ENCODE measurements around the gene RXRA. TPM values are rescaled to one million over a fixed set of nuclear protein-coding genes. Genes with fewer than 3 reads are reported as not detected.

RXRA gene
- total RNA-seq, 1 donor from 2014 or later: 49.4 TPM

DNA sequence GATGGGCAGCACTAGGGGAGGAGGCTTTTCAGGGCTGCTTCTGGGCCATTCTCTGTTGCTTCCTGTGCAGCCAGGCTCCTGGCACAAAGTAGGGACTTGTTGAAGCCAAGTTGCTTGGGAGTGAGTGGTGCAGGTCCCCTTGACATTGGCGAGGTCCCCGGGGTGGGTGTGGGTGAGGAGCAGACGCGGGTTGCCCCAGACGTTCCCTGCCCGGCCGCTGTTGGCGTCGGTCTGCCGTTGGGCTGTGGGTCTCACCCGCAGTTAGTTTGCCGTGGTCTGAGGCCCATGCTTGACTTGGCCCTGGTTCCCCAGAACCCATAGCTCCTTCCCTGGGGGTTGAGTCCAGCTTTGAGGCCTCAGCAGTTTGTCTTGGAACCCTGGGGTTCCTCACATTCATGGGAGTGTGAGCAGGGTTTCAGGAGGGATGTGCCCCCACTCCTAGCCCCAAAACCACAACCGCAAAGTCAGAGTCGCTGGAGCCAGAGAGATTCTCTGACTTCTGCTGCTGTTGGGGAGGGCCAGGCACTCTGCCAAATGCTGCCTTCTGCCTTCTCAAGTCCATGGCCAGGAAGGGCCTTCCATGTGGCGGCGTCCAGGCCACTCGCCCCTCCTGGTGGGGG, 77.5 kb downstream of the RXRA start:
- H3K4me3 ChIP-seq: peak overlapping the region in 1 of 2 donors; percentile 16
- intact Hi-C loops (cut with DNase I): no loop called here
- H3K36me3 ChIP-seq: no peaks in the 10 kb centered on the region
- no peaks in the 10 kb centered on the region for H3K27me3 ChIP-seq
- H3K9me3 ChIP-seq: no peaks in the 10 kb centered on the region
- DNase-seq (ENCODE audit: extremely low spot score in 2 of 2): no peak
- TF ChIP-seq CTCF (IDR thresholded peaks at IDR 0.05): no peak
- TF ChIP-seq POLR2A (IDR thresholded peaks at IDR 0.05): no peak
- peak in 1 of 2 donors; percentile 29 for TF ChIP-seq POLR2AphosphoS5 (IDR thresholded peaks at IDR 0.05; ENCODE audit: insufficient read depth in 1 of 2, low read depth in 1 of 2)
- peak overlapping the region; percentile 77 for H3K27ac ChIP-seq
- H3K4me1 ChIP-seq: peaks cover 82% of the 10 kb centered on the region

GRCh38 chr9:134404376-134405358, 78.4 kb downstream of the RXRA start:
- intact Hi-C loops (cut with DNase I): no loop called here
- TF ChIP-seq CTCF (IDR thresholded peaks at IDR 0.05): no peak
- no peaks in the 10 kb centered on the region for H3K9me3 ChIP-seq
- peak overlapping the region; percentile 77 for H3K27ac ChIP-seq
- peaks cover 0 to 5% of the 10 kb centered on the region in 2 donors for H3K36me3 ChIP-seq
- no peaks in the 10 kb centered on the region for H3K27me3 ChIP-seq
- peaks cover 91% of the 10 kb centered on the region for H3K4me1 ChIP-seq
- DNase-seq (ENCODE audit: extremely low spot score in 2 of 2): no peak
- H3K4me3 ChIP-seq: no peak overlapping the region

DNA sequence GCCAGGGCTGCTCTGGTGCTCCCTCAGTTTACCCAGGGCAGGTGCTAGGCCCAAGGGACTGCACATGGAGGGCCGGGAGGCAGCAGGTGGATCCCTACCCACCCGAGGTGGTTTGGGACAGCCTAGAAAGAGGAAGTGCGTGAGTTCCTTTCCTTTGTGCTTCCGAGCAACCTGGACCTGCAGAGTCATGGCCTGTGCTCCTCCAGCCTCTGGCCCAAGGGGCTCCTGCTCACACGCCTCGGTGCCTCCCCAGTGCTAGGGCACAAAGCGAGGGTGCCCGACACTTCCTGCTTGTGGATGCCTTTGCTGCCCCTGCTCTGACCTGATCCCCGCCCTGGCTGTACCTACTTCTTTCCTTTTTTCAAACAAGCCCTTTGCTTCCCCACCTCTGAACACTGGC, 79.3 kb downstream of the RXRA start:
- no peaks in the 10 kb centered on the region for H3K9me3 ChIP-seq
- no peaks in the 10 kb centered on the region for H3K27me3 ChIP-seq
- no peak for TF ChIP-seq POLR2AphosphoS5 (IDR thresholded peaks at IDR 0.05; ENCODE audit: insufficient read depth in 1 of 2, low read depth in 1 of 2)
- TF ChIP-seq CTCF (IDR thresholded peaks at IDR 0.05): no peak
- no peak for TF ChIP-seq POLR2A (IDR thresholded peaks at IDR 0.05)
- H3K36me3 ChIP-seq: peaks cover 0 to 6% of the 10 kb centered on the region in 2 donors
- no peak for DNase-seq (ENCODE audit: extremely low spot score in 2 of 2)
- peak overlapping the region; percentile 77 for H3K27ac ChIP-seq
- H3K4me1 ChIP-seq: peaks cover 100% of the 10 kb centered on the region
- intact Hi-C loops (cut with DNase I): no loop called here
- H3K4me3 ChIP-seq: no peak overlapping the region

- H3K36me3 ChIP-seq: peaks cover 0 to 6% of the 10 kb centered on the region in 2 donors
- no peak for DNase-seq (ENCODE audit: extremely low spot score in 2 of 2)
- H3K27me3 ChIP-seq: no peaks in the 10 kb centered on the region
- peaks cover 100% of the 10 kb centered on the region for H3K4me1 ChIP-seq
- peak overlapping the region; percentile 77 for H3K27ac ChIP-seq
- no peaks in the 10 kb centered on the region for H3K9me3 ChIP-seq
- TF ChIP-seq POLR2AphosphoS5 (IDR thresholded peaks at IDR 0.05; ENCODE audit: insufficient read depth in 1 of 2, low read depth in 1 of 2): no peak
- TF ChIP-seq POLR2A (IDR thresholded peaks at IDR 0.05): no peak
- TF ChIP-seq CTCF (IDR thresholded peaks at IDR 0.05): no peak
- intact Hi-C loops (cut with DNase I): no loop called here
- peak overlapping the region; percentile 5 to 34 for H3K4me3 ChIP-seq
Observed at GRCh38 chr9:134406366-134407120, 80.3 kb downstream of the RXRA start.

All from vagina (tissue), 2 donors.